ENCODE results near the gene TRAPPC12. TPM values are rescaled to one million over a fixed set of nuclear protein-coding genes. Genes with fewer than 3 reads are reported as not detected.
"Not testable (repeated sequence)": the region's sequence is repeated elsewhere in the genome, so short reads cannot be mapped to it uniquely, and the experiment has no call there.

Gene TRAPPC12
- total RNA-seq, 2 experiments from 2014 or later = 44.3 to 45.8 TPM

- no peak overlapping the region for H3K4me3 Mint-ChIP-seq
- H3K27me3 Mint-ChIP-seq (ENCODE audit: low read depth) = no peaks in the 10 kb centered on the region
- no peak overlapping the region for H3K27ac Mint-ChIP-seq
- CTCF ChIA-PET = interaction anchor here (0.9 kb wide), 1 partner anchor 106 kb away, joined by 3 read pairs; no protein-coding TSS in a partner anchor
- H3K9me3 Mint-ChIP-seq = no peaks in the 10 kb centered on the region
- no peaks in the 10 kb centered on the region for H3K4me1 Mint-ChIP-seq (ENCODE audit: low read depth)
- no peak for DNase-seq
- H3K36me3 Mint-ChIP-seq (ENCODE audit: low read depth) = peaks cover 5% of the 10 kb centered on the region
- intact Hi-C loops (cut with micrococcal nuclease) = no loop called here
These were observed 111.0 kb downstream of the TRAPPC12 start for GRCh38 chr2:3490191-3491170.

GRCh38 chr2:3491306-3491705, 111.8 kb downstream of the TRAPPC12 start:
- Mint-ChIP-seq H3K4me3 (no peak overlapping the region), H3K4me1 (ENCODE audit: low read depth) (no peaks in the 10 kb centered on the region), H3K36me3 (ENCODE audit: low read depth) (peaks cover 4% of the 10 kb centered on the region), H3K27me3 (ENCODE audit: low read depth) (no peaks in the 10 kb centered on the region), H3K9me3 (no peaks in the 10 kb centered on the region), H3K27ac (no peak overlapping the region)
- DNase-seq = no peak
- intact Hi-C loops (cut with micrococcal nuclease) = no loop called here
- CTCF ChIA-PET = interaction anchor here (0.9 kb wide), 1 partner anchor 105 kb away, joined by 3 read pairs; no protein-coding TSS in a partner anchor

- no peaks in the 10 kb centered on the region for H3K27me3 Mint-ChIP-seq (ENCODE audit: low read depth)
- intact Hi-C loops (cut with micrococcal nuclease) = no loop called here
- no peaks in the 10 kb centered on the region for H3K4me1 Mint-ChIP-seq (ENCODE audit: low read depth)
- no peaks in the 10 kb centered on the region for H3K9me3 Mint-ChIP-seq
- no peak for DNase-seq
- CTCF ChIA-PET = interaction anchor here (0.9 kb wide), 1 partner anchor 104 kb away, joined by 3 read pairs; no protein-coding TSS in a partner anchor
- no peak overlapping the region for H3K27ac Mint-ChIP-seq
- H3K36me3 Mint-ChIP-seq (ENCODE audit: low read depth) = peaks cover 6% of the 10 kb centered on the region
- no peak overlapping the region for H3K4me3 Mint-ChIP-seq
These were observed 112.4 kb downstream of the TRAPPC12 start for GRCh38 chr2:3491716-3492474.

GRCh38 chr2:3492475-3492787, 112.9 kb downstream of the TRAPPC12 start:
- intact Hi-C loops (cut with micrococcal nuclease); H3K9me3 Mint-ChIP-seq; H3K4me1 Mint-ChIP-seq (ENCODE audit: low read depth); H3K27me3 Mint-ChIP-seq (ENCODE audit: low read depth); CTCF ChIA-PET; H3K27ac Mint-ChIP-seq; H3K4me3 Mint-ChIP-seq; DNase-seq: not testable (repeated sequence)
- peaks cover 10% of the 10 kb centered on the region for H3K36me3 Mint-ChIP-seq (ENCODE audit: low read depth)

- H3K4me1 Mint-ChIP-seq (ENCODE audit: low read depth) = no peaks in the 10 kb centered on the region
- H3K27me3 Mint-ChIP-seq (ENCODE audit: low read depth) = no peaks in the 10 kb centered on the region
- CTCF ChIA-PET = interaction anchor here (1.1 to 1.3 kb wide), 2 partner anchors 31 to 157 kb away, joined by 4 read pairs; no protein-coding TSS in a partner anchor
- no peak overlapping the region for H3K4me3 Mint-ChIP-seq
- H3K27ac Mint-ChIP-seq = no peak overlapping the region
- intact Hi-C loops (cut with micrococcal nuclease) = no loop called here
- no peak for DNase-seq
- no peaks in the 10 kb centered on the region for H3K9me3 Mint-ChIP-seq
- peaks cover 14% of the 10 kb centered on the region for H3K36me3 Mint-ChIP-seq (ENCODE audit: low read depth)
These were observed 113.6 kb downstream of the TRAPPC12 start for GRCh38 chr2:3492951-3493614.

DNA sequence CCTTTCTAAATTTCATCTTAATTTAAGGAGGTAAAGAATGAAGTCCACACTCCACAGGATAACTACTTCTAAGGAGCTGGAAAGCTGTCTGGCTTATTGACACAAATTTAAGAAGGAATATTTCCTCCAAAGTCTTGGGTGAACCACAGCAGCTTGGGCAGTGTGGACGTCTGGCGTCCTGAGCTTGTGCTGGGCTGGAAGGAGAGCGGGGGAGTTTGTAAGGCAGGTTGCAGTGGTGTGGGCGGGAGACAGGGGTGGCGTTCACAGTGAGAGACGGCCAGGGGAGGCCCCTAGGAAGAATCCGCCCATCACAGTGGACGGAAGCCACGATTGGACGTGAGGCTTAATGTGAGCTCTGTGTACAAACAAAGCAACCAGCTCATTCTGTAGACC, 114.1 kb downstream of the TRAPPC12 start:
- H3K4me3 Mint-ChIP-seq = no peak overlapping the region
- CTCF ChIA-PET = interaction anchor here (1.1 to 1.3 kb wide), 2 partner anchors 32 to 157 kb away, joined by 4 read pairs; no protein-coding TSS in a partner anchor
- H3K27me3 Mint-ChIP-seq (ENCODE audit: low read depth) = no peaks in the 10 kb centered on the region
- H3K36me3 Mint-ChIP-seq (ENCODE audit: low read depth) = peaks cover 14% of the 10 kb centered on the region
- no peaks in the 10 kb centered on the region for H3K9me3 Mint-ChIP-seq
- intact Hi-C loops (cut with micrococcal nuclease) = no loop called here
- H3K27ac Mint-ChIP-seq = no peak overlapping the region
- no peaks in the 10 kb centered on the region for H3K4me1 Mint-ChIP-seq (ENCODE audit: low read depth)
- no peak for DNase-seq

DNA sequence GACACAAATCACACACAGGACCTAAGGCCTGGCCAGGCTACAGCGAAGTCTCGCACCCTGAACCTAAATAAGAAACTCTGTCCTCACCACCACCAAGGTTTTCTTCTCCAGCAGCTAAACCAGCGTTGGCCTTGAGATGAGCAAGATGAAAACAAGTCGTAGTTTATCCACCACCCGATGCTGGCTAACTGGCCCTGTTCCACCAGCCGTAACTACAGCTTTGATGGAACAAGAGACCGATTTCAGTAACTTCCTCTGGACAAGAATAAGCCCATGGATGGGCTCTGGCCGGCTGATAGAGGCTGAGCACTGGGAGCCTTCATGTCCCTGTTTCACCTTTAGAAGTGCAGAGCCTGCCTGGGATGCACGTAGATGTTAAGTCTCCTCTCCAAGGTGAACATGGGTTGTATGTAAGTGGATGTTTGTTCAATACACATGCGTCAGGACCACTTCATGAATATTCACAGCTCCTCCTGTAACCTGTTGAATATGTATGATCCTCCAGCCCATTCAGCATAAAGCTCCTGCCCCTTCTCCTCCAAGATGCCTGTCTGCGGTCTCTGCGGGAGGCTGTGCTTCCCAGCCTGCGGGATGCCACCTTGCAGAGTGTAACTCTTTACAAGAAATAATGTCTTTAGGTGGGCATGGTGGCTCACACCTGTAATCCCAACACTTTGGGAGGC, 115.6 kb downstream of the TRAPPC12 start:
- H3K27ac Mint-ChIP-seq = no peak overlapping the region
- intact Hi-C loops (cut with micrococcal nuclease) = no loop called here

DNA sequence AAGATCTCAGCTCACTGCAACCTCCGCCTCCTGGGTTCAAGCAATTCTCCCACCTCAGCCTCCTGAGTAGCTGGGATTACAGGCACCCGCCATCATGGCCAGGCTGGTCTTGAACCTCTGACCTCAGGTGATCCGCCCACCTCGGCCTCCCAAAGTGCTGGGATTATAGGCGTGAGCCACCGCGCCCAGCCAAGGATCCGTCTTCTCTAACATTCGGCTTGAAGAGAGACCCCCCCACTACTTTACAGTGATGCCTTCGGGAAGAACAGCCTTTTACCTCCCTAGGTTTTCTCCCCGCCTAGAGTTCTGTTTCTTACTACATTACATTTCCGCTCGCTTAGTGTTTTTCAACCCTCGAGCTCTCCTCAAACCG, 117.2 kb downstream of the TRAPPC12 start:
- DNase-seq; H3K27ac Mint-ChIP-seq; H3K4me3 Mint-ChIP-seq; intact Hi-C loops (cut with micrococcal nuclease); H3K4me1 Mint-ChIP-seq (ENCODE audit: low read depth); H3K9me3 Mint-ChIP-seq; H3K27me3 Mint-ChIP-seq (ENCODE audit: low read depth): not testable (repeated sequence)
- H3K36me3 Mint-ChIP-seq (ENCODE audit: low read depth) = peaks cover 24% of the 10 kb centered on the region
- CTCF ChIA-PET = interaction anchor here (1.3 kb wide), 1 partner anchor 155 kb away, joined by 3 read pairs; no protein-coding TSS in a partner anchor

More for the DNA sequence above, 115.6 kb downstream of the TRAPPC12 start:
- DNase-seq = no peak
- no peaks in the 10 kb centered on the region for H3K4me1 Mint-ChIP-seq (ENCODE audit: low read depth)
- peaks cover 24% of the 10 kb centered on the region for H3K36me3 Mint-ChIP-seq (ENCODE audit: low read depth)
- H3K4me3 Mint-ChIP-seq = no peak overlapping the region
- no peaks in the 10 kb centered on the region for H3K9me3 Mint-ChIP-seq
- CTCF ChIA-PET = no interaction called here
- no peaks in the 10 kb centered on the region for H3K27me3 Mint-ChIP-seq (ENCODE audit: low read depth)

GRCh38 chr2:3498783-3499394, 119.4 kb downstream of the TRAPPC12 start:
- H3K27ac Mint-ChIP-seq = no peak overlapping the region
- H3K27me3 Mint-ChIP-seq (ENCODE audit: low read depth) = no peaks in the 10 kb centered on the region
- H3K4me1 Mint-ChIP-seq (ENCODE audit: low read depth) = no peaks in the 10 kb centered on the region
- no peaks in the 10 kb centered on the region for H3K9me3 Mint-ChIP-seq
- no peak for DNase-seq
- intact Hi-C loops (cut with micrococcal nuclease) = no loop called here
- CTCF ChIA-PET = no interaction called here
- H3K4me3 Mint-ChIP-seq = no peak overlapping the region
- H3K36me3 Mint-ChIP-seq (ENCODE audit: low read depth) = peaks cover 35% of the 10 kb centered on the region

DNA sequence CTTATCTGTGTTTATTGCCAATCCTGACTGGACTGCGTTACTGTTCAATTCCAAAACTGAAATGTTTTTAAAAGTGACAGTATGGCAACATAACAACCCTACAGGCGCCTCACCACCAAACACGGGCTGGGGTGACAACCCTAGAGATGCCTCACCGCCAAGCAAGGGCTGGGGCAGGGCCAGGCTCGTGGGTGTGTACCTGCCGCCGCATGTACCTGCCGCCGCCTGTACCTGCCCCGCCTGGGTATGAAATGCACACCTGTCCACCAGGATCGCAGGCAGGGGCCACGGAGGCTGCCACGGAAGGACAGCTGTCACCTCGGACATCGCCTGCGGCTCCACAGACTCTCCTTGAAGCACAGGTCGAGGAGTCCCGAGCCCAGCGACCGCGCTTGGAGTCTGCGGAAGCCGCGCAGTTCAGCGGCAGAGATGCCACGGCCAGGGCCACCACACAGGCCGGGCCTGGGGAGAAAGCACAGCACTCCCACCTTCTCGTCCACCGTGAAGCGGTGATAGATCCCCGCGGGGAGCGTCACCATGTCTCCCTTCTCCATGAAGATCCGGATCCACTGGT, 120.9 kb downstream of the TRAPPC12 start:
- no peak for DNase-seq
- intact Hi-C loops (cut with micrococcal nuclease) = no loop called here
- Mint-ChIP-seq H3K4me3 (no peak overlapping the region), H3K27ac (no peak overlapping the region), H3K4me1 (ENCODE audit: low read depth) (no peaks in the 10 kb centered on the region), H3K9me3 (no peaks in the 10 kb centered on the region), H3K36me3 (ENCODE audit: low read depth) (peaks cover 42% of the 10 kb centered on the region), H3K27me3 (ENCODE audit: low read depth) (no peaks in the 10 kb centered on the region)
- CTCF ChIA-PET = no interaction called here

GRCh38 chr2:3503046-3503445, 123.6 kb downstream of the TRAPPC12 start:
- Mint-ChIP-seq H3K4me3 (no peak overlapping the region), H3K4me1 (ENCODE audit: low read depth) (peaks cover 2% of the 10 kb centered on the region), H3K36me3 (ENCODE audit: low read depth) (peaks cover 44% of the 10 kb centered on the region), H3K27me3 (ENCODE audit: low read depth) (no peaks in the 10 kb centered on the region), H3K9me3 (no peaks in the 10 kb centered on the region), H3K27ac (no peak overlapping the region)
- no peak for DNase-seq
- intact Hi-C loops (cut with micrococcal nuclease) = no loop called here
- CTCF ChIA-PET = no interaction called here

All from activated naive CD4-positive, alpha-beta T cell treated with anti-CD3 and anti-CD28 coated beads for 36 hours (primary cell).